ENCODE measurements around the gene SLC66A2.

The SLC66A2 gene

GRCh38 chr18:79942786-79943607 lies 8.5 kb downstream of the SLC66A2 start:
- DNase-seq (ENCODE audit: low read depth in 1 of 2, low spot score in 1 of 2): no peak
- H3K27me3 ChIP-seq (ENCODE audit: insufficient read depth, poor library complexity, severe bottlenecking): no peaks in the 10 kb centered on the region
- no peak overlapping the region for H3K4me3 ChIP-seq (replicated peaks; ENCODE audit: insufficient read depth, low read length)
- TF ChIP-seq GABPA (IDR thresholded peaks at IDR 0.05; ENCODE audit: low read depth): no peak
- TF ChIP-seq, protein P1, sequence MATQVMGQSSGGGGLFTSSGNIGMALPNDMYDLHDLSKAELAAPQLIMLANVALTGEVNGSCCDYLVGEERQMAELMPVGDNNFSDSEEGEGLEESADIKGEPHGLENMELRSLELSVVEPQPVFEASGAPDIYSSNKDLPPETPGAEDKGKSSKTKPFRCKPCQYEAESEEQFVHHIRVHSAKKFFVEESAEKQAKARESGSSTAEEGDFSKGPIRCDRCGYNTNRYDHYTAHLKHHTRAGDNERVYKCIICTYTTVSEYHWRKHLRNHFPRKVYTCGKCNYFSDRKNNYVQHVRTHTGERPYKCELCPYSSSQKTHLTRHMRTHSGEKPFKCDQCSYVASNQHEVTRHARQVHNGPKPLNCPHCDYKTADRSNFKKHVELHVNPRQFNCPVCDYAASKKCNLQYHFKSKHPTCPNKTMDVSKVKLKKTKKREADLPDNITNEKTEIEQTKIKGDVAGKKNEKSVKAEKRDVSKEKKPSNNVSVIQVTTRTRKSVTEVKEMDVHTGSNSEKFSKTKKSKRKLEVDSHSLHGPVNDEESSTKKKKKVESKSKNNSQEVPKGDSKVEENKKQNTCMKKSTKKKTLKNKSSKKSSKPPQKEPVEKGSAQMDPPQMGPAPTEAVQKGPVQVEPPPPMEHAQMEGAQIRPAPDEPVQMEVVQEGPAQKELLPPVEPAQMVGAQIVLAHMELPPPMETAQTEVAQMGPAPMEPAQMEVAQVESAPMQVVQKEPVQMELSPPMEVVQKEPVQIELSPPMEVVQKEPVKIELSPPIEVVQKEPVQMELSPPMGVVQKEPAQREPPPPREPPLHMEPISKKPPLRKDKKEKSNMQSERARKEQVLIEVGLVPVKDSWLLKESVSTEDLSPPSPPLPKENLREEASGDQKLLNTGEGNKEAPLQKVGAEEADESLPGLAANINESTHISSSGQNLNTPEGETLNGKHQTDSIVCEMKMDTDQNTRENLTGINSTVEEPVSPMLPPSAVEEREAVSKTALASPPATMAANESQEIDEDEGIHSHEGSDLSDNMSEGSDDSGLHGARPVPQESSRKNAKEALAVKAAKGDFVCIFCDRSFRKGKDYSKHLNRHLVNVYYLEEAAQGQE (IDR thresholded peaks at IDR 0.05; ENCODE audit: insufficient replicate concordance, low read depth): no peak
- TF ChIP-seq SPI1 (IDR thresholded peaks at IDR 0.05; ENCODE audit: borderline replicate concordance, low read depth): no peak
- TF ChIP-seq POLR2AphosphoS5 (IDR thresholded peaks at IDR 0.05; ENCODE audit: low read depth): no peak
- no peak for TF ChIP-seq CTCF (IDR thresholded peaks at IDR 0.05; ENCODE audit: insufficient read depth, low read length)
- H3K27ac ChIP-seq (replicated peaks): no peak overlapping the region; the same call in 1 of the 2 replicates

DNA sequence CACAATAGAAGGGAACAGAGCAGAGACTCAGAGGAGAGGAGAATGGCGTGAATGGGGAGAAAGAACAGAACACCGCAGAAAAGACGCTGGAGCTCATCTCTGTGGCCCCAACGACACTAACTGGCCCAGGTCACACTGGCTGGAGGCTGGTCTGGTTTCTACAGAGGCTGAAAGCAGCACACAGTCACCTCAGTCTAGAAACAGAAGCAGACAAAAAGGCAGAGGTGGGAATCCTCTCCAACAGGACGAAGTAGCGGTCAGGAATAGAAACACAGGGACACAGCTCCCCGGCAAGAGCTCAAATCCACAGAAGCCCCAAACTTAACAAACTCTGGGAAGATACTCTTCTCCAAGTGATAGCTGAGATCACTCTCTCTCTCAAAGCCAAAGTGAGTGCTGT lies 9.2 kb downstream of the SLC66A2 start:
- Histone ChIP-seq H3K27ac (replicated peaks) (no peak overlapping the region), H3K4me3 (replicated peaks; ENCODE audit: insufficient read depth, low read length) (no peak overlapping the region), H3K27me3 (ENCODE audit: insufficient read depth, poor library complexity, severe bottlenecking) (no peaks in the 10 kb centered on the region)
- DNase-seq (ENCODE audit: low read depth in 1 of 2, low spot score in 1 of 2): no peak
- TF ChIP-seq, protein P1 (IDR thresholded peaks at IDR 0.05; ENCODE audit: insufficient replicate concordance, low read depth): no peak
- no peak for TF ChIP-seq GABPA (IDR thresholded peaks at IDR 0.05; ENCODE audit: low read depth)

DNA sequence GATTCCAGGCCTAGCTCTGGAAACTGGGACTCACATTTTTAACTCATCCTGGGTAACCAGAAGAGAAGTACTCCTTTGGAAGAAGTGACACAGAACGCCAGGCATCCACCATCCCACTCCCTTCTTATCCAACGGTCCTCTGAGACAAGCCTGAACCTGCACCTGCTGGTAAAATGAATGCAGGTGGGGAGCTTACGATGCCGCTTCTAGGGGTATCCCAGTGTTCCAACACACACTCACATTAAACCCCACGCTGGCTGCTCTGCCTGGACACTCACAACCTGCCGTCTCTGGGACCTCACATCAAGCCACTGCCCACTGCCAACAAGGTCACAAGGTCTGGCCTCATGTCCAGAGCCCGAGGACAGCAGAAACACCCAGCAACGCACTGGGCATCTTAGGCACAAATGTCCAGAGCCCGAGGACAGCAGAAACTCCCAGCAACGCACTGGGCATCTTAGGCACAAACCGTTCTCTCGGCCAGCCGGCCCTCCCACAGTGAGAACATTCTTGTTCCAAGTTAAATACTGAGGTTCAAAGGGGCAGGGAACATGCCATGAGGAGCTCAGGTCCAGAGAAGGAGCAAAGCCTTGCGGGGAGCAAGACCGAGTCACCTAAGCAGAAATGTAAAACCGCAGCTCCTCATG lies 9.9 kb downstream of the SLC66A2 start:
- no peak for DNase-seq (ENCODE audit: low read depth in 1 of 2, low spot score in 1 of 2)
- H3K4me3 ChIP-seq (replicated peaks; ENCODE audit: insufficient read depth, low read length): no peak overlapping the region
- no peaks in the 10 kb centered on the region for H3K27me3 ChIP-seq (ENCODE audit: insufficient read depth, poor library complexity, severe bottlenecking)
- H3K27ac ChIP-seq (replicated peaks): no peak overlapping the region
- TF ChIP-seq POLR2AphosphoS5 (IDR thresholded peaks at IDR 0.05; ENCODE audit: low read depth) (no peak), SPI1 (IDR thresholded peaks at IDR 0.05; ENCODE audit: borderline replicate concordance, low read depth) (no peak), CTCF (IDR thresholded peaks at IDR 0.05; ENCODE audit: insufficient read depth, low read length) (no peak), GABPA (IDR thresholded peaks at IDR 0.05; ENCODE audit: low read depth) (no peak)
- TF ChIP-seq, protein P1 (IDR thresholded peaks at IDR 0.05; ENCODE audit: insufficient replicate concordance, low read depth): no peak
